ENCODE measurements around the gene PRICKLE4.

The PRICKLE4 gene

DNA sequence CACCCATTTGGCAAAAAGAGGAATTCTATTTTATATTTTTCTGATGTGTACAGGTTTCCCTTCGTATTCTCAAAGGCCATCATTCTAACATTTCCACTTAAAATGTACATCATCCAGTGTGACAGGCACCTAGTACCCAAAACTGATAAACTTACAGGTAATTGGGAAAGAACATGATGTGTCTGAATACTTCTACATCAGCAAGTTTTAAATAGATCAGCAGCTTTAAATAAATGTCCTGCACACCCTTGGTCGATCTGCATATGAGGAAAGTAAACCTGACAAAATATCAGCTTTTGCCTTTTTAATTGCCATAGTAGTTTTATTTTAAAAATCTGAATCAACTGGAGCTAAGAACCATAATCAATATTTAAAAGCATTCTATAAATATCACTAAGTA lies 33.4 kb downstream of the PRICKLE4 start:
- CTCF ChIA-PET = interaction anchor here (0.6 to 1.3 kb wide), 2 partner anchors 12 to 782 kb away, joined by 3 to 4 read pairs; no protein-coding TSS in a partner anchor

DNA sequence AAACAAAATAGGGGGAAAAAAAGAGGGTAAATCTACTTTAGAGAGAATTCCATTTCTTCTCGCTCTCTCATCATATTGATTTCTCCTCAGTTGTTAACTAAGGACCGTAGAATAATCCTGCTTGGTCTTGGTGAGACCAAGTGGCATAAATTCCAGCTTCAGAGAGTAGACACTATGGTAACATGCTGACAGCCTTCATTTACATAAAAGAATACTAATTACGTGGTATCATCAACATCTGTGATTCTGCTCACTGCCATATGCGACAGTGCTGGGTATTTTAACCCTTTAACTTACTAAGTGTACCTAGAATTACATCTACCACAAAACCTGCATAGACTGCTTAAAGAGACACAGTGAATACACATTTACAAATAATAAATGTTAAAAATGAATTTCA lies 34.0 kb downstream of the PRICKLE4 start:
- no peak for DNase-seq
- Mint-ChIP-seq H3K36me3 (no peaks in the 10 kb centered on the region), H3K4me3 (no peak overlapping the region), H3K27ac (no peak overlapping the region), H3K9me3 (no peaks in the 10 kb centered on the region), H3K4me1 (peaks cover 3% of the 10 kb centered on the region), H3K27me3 (peaks cover 4% of the 10 kb centered on the region)
- CTCF ChIA-PET = interaction anchor here (0.6 to 0.7 kb wide), 2 partner anchors 447 to 781 kb away, joined by 3 read pairs; no protein-coding TSS in a partner anchor

More for the DNA sequence above, 33.4 kb downstream of the PRICKLE4 start:
- DNase-seq = no peak
- Mint-ChIP-seq H3K27me3 (peaks cover 4% of the 10 kb centered on the region), H3K27ac (no peak overlapping the region), H3K4me3 (no peak overlapping the region), H3K9me3 (no peaks in the 10 kb centered on the region), H3K36me3 (no peaks in the 10 kb centered on the region), H3K4me1 (peaks cover 3% of the 10 kb centered on the region)

DNA sequence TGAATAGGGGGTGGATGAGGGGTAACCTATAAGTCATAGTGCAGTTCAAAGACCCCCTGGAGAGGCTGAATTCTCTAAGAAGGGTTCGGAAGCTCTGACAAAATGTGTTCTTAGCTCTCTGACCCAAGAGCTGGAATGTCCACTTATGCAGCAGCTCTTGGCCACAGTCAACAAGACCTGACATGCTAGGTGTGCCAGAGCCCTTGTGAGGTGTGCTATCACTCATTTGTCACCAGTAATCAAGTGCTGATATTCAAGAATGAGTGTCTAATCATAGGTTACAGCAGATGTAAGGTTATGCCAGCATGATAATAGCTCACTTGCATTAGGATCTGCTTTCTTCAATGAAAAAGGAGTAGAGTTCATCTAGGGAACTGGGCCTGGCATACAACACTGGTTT lies 35.0 kb downstream of the PRICKLE4 start:
- Mint-ChIP-seq H3K27ac (no peak overlapping the region), H3K36me3 (no peaks in the 10 kb centered on the region), H3K27me3 (peaks cover 4% of the 10 kb centered on the region), H3K9me3 (no peaks in the 10 kb centered on the region), H3K4me1 (peaks cover 3% of the 10 kb centered on the region), H3K4me3 (no peak overlapping the region)
- CTCF ChIA-PET = interaction anchor here (0.8 to 1.0 kb wide), 2 partner anchors 30 to 32 kb away, joined by 3 to 4 read pairs; no protein-coding TSS in a partner anchor
- no peak for DNase-seq

DNA sequence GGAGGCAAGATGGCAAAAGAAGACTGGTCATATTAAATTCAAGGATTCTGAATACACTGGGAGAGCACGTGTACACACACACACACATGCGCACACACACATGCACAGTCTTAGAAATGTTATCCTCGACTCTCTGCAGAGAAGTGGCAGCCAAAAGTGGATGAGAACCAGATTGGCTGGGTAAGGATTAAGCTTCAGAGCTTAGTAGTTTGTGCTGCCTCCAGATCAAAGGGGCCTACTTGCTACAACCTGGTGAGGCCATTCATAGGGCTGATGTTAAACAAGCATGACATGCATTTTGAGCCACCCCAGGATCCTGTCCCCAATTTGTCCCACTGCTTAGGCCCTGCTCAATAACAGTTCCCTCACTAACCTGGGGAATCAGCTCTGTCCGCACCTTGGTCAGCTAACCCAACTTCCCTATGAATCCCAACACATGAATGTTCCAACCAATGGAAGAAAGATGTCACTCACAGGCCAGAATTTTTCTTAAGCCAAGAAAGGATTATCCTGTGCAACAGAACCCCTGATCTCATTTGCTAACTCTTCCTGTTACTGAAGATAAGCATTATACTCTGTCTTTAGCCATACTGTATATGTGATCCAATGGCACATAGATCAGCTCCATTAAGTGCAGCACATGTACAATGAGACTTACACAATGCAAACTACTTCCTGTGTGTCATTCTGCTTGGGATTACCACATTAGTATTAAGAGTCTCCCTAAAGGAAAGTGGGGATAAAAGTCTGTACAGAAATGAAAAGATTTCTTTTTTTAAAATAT lies 37.9 kb downstream of the PRICKLE4 start:
- H3K9me3 Mint-ChIP-seq = no peaks in the 10 kb centered on the region
- CTCF ChIA-PET = interaction anchor here (1.0 to 1.3 kb wide), 2 partner anchors 10 to 28 kb away, joined by 3 to 4 read pairs; no protein-coding TSS in a partner anchor
- DNase-seq = no peak
- H3K27ac Mint-ChIP-seq = no peak overlapping the region
- no peaks in the 10 kb centered on the region for H3K36me3 Mint-ChIP-seq
- H3K4me1 Mint-ChIP-seq = peaks cover 3% of the 10 kb centered on the region
- no peak overlapping the region for H3K4me3 Mint-ChIP-seq
- H3K27me3 Mint-ChIP-seq = peaks cover 4% of the 10 kb centered on the region

DNA sequence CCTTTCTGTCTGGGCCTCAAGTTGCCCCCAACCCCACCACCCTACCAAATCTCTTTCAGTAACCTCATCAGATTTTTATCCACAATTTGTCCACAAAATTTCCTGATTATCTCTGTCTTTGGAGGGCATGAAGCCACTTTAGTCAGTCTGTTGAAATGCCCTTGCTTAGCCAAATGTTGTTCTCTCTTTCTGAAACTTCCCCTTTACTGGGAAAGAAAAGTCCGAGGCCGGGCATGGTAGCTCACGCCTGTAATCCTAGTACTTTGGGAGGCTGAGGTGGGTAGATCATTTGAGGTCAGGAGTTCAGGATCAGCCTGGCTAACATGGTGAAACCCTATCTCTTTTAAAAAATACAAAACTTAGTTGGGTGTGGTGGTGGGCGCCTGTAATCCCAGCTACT lies 40.7 kb downstream of the PRICKLE4 start:
- H3K27ac Mint-ChIP-seq = no peak overlapping the region
- no peaks in the 10 kb centered on the region for H3K36me3 Mint-ChIP-seq
- no peak overlapping the region for H3K4me3 Mint-ChIP-seq
- no peaks in the 10 kb centered on the region for H3K27me3 Mint-ChIP-seq
- H3K4me1 Mint-ChIP-seq = peaks cover under 1% of the 10 kb centered on the region
- CTCF ChIA-PET = no interaction called here
- DNase-seq = no peak
- no peaks in the 10 kb centered on the region for H3K9me3 Mint-ChIP-seq

DNA sequence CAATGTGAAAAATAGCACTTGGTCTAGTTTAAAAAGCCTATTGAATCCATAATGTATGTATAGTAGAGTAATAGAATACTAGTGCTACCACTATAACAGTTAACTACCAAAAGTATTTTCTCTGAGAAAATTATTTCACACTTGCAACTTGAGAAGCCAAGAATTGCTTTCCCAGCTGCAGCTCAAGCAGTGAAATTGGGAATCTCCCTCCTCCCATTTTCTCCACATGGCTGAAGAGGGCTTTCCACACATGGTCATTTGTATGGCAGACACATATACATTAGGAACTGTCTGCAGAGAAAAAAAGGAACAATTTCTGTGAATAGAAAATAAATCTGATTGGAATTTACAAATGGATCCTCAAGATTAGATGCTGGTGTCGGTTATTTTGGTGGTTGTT lies 41.4 kb downstream of the PRICKLE4 start:
- Mint-ChIP-seq H3K9me3 (no peaks in the 10 kb centered on the region), H3K4me1 (no peaks in the 10 kb centered on the region), H3K4me3 (no peak overlapping the region), H3K27ac (no peak overlapping the region), H3K27me3 (no peaks in the 10 kb centered on the region), H3K36me3 (no peaks in the 10 kb centered on the region)
- DNase-seq = no peak
- CTCF ChIA-PET = no interaction called here

DNA sequence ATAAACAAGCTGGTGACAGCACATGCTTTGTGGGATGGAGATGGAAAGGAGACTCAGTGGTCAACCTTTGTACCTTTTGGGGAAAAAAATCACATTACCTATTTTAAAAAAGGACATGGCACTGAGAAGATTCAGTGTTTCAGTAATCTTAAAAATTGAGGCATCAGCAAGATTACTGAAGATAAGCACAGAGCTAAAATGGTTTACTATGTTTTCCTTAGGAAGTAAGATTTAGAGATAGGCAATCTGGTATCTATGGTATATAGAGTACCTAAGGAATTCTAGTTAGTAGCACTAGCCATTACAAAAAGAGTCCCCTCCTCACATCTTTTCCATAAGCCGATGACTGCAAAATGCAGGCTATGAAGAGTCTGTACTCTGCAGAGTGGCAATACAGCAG lies 42.6 kb downstream of the PRICKLE4 start:
- Mint-ChIP-seq H3K9me3 (no peaks in the 10 kb centered on the region), H3K4me1 (no peaks in the 10 kb centered on the region), H3K27me3 (no peaks in the 10 kb centered on the region), H3K4me3 (no peak overlapping the region), H3K27ac (no peak overlapping the region), H3K36me3 (no peaks in the 10 kb centered on the region)
- no peak for DNase-seq
- CTCF ChIA-PET = interaction anchor here (1.0 kb wide), 1 partner anchor 10 kb away, joined by 4 read pairs; no protein-coding TSS in a partner anchor

DNA sequence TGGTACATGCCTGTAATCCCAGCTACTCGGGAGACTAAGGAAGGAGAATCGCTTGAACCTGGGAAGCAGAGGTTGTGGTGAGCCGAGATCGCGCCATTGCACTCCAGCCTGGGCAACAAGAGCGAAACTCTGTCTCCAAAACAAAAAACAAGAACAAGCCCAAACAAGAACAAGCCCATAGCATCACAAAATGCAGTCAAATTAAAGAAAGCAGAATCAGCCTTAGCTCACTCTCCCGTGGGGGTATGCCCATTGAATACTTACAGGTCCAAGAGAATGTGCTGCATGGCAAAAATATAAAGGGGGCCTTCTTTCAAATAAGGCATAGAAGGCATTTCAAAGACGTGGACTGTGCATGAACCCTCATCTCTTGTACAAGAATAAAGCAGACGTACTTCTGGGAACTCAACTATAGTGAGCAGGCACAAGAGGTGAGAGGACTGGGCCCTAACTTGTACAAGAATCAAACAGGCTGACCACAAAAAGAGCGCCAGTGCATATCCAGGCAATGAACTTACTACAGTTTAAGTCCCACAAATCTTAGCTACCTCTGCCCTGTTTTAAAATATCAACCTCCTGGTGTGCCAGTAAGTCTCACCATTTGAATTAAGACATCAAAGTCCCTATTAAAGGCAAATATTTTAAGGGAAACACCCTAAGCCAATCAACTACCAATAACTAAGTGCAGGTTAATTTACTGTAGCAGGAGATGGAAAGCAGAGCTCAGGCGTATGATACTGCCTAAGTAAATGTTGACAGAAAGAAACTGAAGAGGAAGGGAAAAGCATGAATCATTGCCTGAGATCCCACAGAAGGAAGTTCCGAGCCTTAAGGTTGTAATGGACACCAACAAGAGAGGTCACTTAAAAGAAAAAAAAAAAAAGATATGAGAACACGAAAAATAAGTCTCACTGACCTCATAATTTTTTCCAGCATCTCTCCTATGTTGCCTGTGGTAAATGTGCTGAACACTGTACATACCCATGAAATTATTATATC lies 44.3 kb downstream of the PRICKLE4 start:
- no peak overlapping the region for H3K4me3 Mint-ChIP-seq
- H3K27ac Mint-ChIP-seq = no peak overlapping the region
- H3K36me3 Mint-ChIP-seq = no peaks in the 10 kb centered on the region
- no peak for DNase-seq
- CTCF ChIA-PET = no interaction called here
- no peaks in the 10 kb centered on the region for H3K4me1 Mint-ChIP-seq
- no peaks in the 10 kb centered on the region for H3K27me3 Mint-ChIP-seq
- no peaks in the 10 kb centered on the region for H3K9me3 Mint-ChIP-seq

DNA sequence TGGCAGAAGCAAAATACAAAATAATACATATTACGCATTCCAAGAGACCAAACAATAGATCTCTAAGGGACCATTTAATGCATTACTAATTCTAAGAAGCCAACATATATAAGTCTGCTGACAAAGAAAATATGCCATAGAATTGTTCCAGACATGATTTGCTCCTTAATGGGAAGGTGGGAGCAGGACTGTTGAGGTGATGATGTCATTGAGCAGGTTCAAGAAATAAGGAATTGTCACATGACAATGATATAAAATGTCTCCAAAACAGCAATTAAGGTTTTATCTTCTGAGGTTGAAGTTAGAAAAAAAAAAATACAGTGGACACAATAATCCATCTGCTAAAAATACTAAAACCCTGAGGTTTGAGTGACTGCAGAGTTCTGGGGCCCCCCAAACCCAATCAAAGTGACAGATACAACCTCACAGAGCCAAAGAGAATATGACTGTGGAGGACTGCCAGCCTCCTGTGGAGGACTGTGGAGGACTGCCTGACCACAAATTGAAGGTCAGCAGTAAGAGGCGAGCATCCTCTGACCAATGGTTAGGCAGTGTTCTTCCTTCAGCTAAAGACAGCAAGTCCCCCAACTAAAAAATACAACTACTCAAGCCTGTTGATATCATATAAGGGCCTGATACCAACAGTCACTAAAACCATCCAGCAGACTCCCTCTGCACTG lies 45.9 kb downstream of the PRICKLE4 start:
- Mint-ChIP-seq H3K27me3 (no peaks in the 10 kb centered on the region), H3K36me3 (no peaks in the 10 kb centered on the region), H3K4me1 (no peaks in the 10 kb centered on the region), H3K4me3 (no peak overlapping the region), H3K27ac (no peak overlapping the region), H3K9me3 (no peaks in the 10 kb centered on the region)
- no peak for DNase-seq
- CTCF ChIA-PET = interaction anchor here (1.1 kb wide), 1 partner anchor 13 kb away, joined by 4 read pairs; no protein-coding TSS in a partner anchor

DNA sequence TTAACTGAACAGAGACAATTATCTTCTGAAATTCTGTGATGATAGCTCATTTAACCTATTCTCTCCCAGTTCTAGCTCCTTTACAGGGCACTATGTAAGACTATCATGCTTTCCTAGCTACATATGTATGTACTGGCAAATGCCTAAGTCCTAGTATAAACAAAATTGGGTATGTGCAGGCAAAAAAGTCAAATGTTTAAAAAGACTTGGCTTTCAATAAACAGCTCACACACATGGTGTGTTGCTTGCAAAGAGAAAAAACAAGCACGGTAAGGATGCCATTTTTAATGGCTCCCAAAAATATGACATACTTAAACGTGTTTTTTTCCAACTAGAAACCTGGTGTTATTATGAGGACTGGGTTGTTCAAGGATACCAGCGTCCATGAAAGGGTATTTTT lies 51.7 kb downstream of the PRICKLE4 start:
- Mint-ChIP-seq H3K27ac (no peak overlapping the region), H3K4me1 (peaks cover 3% of the 10 kb centered on the region), H3K36me3 (no peaks in the 10 kb centered on the region), H3K4me3 (no peak overlapping the region), H3K9me3 (no peaks in the 10 kb centered on the region), H3K27me3 (no peaks in the 10 kb centered on the region)
- CTCF ChIA-PET = interaction anchor here (1.0 kb wide), 1 partner anchor 16 kb away, joined by 6 read pairs; no protein-coding TSS in a partner anchor
- no peak for DNase-seq

DNA sequence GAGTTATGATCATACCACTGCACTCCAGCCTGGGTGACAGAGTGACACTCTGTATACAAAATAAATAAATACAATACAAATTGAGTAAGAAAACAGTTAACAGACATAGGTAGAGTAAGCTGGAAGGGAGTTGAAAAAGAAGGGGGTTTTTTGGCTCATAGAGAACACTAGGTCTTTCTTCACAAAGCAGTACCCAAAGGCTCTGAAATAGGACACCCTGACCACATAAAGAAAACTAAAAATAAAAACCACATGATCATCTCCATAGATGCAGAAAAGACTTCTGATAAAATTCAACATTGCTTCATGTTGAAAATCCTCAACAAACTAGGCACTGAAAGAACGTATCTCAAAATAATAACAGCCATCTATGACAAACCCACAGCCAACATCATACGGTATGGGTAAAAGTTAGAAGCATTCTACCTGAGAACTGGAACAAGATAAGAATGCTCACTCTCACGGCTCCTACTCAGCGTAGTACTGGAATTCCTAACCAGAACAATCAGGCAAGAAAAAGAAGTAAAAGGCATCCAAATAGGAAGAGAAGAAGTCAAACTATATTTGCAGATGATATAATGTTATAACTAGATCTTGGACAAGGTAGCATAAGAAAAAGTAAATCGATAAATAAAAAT lies 55.6 kb downstream of the PRICKLE4 start:
- DNase-seq = no peak
- Mint-ChIP-seq H3K27ac (no peak overlapping the region), H3K36me3 (no peaks in the 10 kb centered on the region), H3K27me3 (no peaks in the 10 kb centered on the region), H3K9me3 (no peaks in the 10 kb centered on the region), H3K4me1 (peaks cover 3% of the 10 kb centered on the region), H3K4me3 (no peak overlapping the region)
- CTCF ChIA-PET = interaction anchor here (1.2 kb wide), 1 partner anchor 208 kb away, joined by 4 read pairs; no protein-coding TSS in a partner anchor

DNA sequence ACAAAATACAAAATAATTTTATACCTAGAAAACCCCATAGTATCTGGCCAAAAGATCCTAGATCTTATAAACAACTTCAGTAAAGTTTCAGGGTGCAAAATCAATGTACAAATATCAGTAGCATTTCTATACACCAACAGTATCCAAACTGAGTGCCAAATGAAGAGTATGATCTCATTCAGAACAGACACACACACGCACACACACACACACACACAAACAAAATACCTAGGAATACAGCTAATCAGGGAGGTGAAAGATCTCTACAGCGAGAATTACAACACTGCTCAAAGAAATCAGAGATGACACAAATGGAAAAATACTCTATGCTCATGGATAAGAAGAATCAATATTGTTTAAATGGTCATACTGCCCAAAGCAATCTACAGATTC lies 56.1 kb downstream of the PRICKLE4 start:
- H3K4me1 Mint-ChIP-seq = peaks cover 3% of the 10 kb centered on the region
- H3K27me3 Mint-ChIP-seq = no peaks in the 10 kb centered on the region
- H3K27ac Mint-ChIP-seq = no peak overlapping the region
- no peak for DNase-seq
- CTCF ChIA-PET = no interaction called here
- H3K4me3 Mint-ChIP-seq = no peak overlapping the region
- H3K9me3 Mint-ChIP-seq = no peaks in the 10 kb centered on the region
- no peaks in the 10 kb centered on the region for H3K36me3 Mint-ChIP-seq

All from activated naive CD4-positive, alpha-beta T cell treated with anti-CD3 and anti-CD28 coated beads, Interleukin-2, amount 10 ng/mL, durations not matched to agents 7 days and 5 days (primary cell).